GM23248 (cell line): ENCODE results near the gene GATAD2B. TPM values are rescaled to one million over a fixed set of nuclear protein-coding genes. Genes with fewer than 3 reads are reported as not detected.

ENCODE experiments used
- DNase-seq: peaks from one replicate; pipeline ENCODE4 v3.0.0-alpha.2; 2015
- H2AFZ ChIP-seq: fragments of 200-600 bp; sonication (generic); 2 replicates; pipeline ENCODE4 v1.6.1; 2016; ENCODE audit warnings: antibody characterized with exemption
- H3F3A ChIP-seq: fragments of 200-600 bp; sonication (generic); 2 replicates; pipeline ENCODE4 v1.6.1; 2016; ENCODE audit warnings: mild to moderate bottlenecking, antibody characterized with exemption, mixed run types; ENCODE audit not compliant: insufficient read depth
- H3K27ac ChIP-seq: fragments of 200-600 bp; sonication (generic); 2 replicates; pipeline ENCODE4 v1.5.1; 2016; ENCODE audit warnings: mild to moderate bottlenecking
- H3K27me3 ChIP-seq: fragments of 200-600 bp; sonication (generic); replicated peaks from 2 replicates; pipeline ENCODE4 v1.6.1; 2016; ENCODE audit warnings: mild to moderate bottlenecking; ENCODE audit not compliant: insufficient read depth
- H3K36me3 ChIP-seq: fragments of 200-600 bp; sonication (generic); 2 replicates; pipeline ENCODE4 v1.6.1; 2016; ENCODE audit warnings: low read depth, mild to moderate bottlenecking
- H3K4me1 ChIP-seq: fragments of 200-600 bp; sonication (generic); 2 replicates; pipeline ENCODE4 v1.6.1; 2016; ENCODE audit warnings: mild to moderate bottlenecking; ENCODE audit not compliant: insufficient read depth
- H3K4me2 ChIP-seq: fragments of 200-600 bp; sonication (generic); one replicate; pipeline ENCODE4 v1.6.1; 2016; ENCODE audit warnings: mild to moderate bottlenecking; ENCODE audit not compliant: unreplicated experiment
- H3K4me3 ChIP-seq: fragments of 200-600 bp; sonication (generic); 2 replicates; pipeline ENCODE4 v1.5.1; 2016; ENCODE audit warnings: mild to moderate bottlenecking
- H3K79me2 ChIP-seq: fragments of 200-600 bp; sonication (generic); 2 replicates; pipeline ENCODE4 v1.6.1; 2016; ENCODE audit warnings: mild to moderate bottlenecking; ENCODE audit not compliant: insufficient read depth
- H3K9ac ChIP-seq: fragments of 200-600 bp; sonication (generic); 2 replicates; pipeline ENCODE4 v1.6.1; 2016; ENCODE audit warnings: mild to moderate bottlenecking
- H3K9me2 ChIP-seq: fragments of 200-600 bp; sonication (generic); 2 replicates; pipeline ENCODE4 v1.6.1; 2016; ENCODE audit warnings: mixed run types, mild to moderate bottlenecking, moderate library complexity; ENCODE audit not compliant: insufficient read depth
- H3K9me3 ChIP-seq: fragments of 200-600 bp; sonication (generic); one replicate; pipeline ENCODE4 v1.6.1; 2017; ENCODE audit warnings: low read depth
- H4K20me1 ChIP-seq: fragments of 200-600 bp; sonication (generic); 2 replicates; pipeline ENCODE4 v1.6.0; 2016; ENCODE audit not compliant: insufficient read depth
- EZH2 ChIP-seq: fragments of 200-600 bp; sonication (generic); IDR thresholded peaks from 2 replicates; pipeline ENCODE4 v1.6.1; 2018; ENCODE audit warnings: antibody characterized with exemption, mild to moderate bottlenecking; ENCODE audit not compliant: insufficient read depth, poor library complexity, severe bottlenecking
- EZH2phosphoT487 ChIP-seq: fragments of 200-600 bp; sonication (generic); IDR thresholded peaks from 2 replicates; pipeline ENCODE4 v1.6.1; 2018; ENCODE audit warnings: antibody characterized with exemption, moderate library complexity, mild to moderate bottlenecking, low read depth; ENCODE audit not compliant: insufficient read depth
- WGBS, 2 experiments: methylation state at CpG; one replicate each; pipeline ENCODE4 v1.1.6; 2015 to 2017; ENCODE audit warnings: low lambda C conversion rate in 2 of 2, low coverage in 1 of 2; ENCODE audit errors: missing lambda C conversion rate in 2 of 2; 5-methylcytosine and 5-hydroxymethylcytosine counted together
- in situ Hi-C: fragments of 300-500 bp; cut with MboI; formaldehyde crosslinking; loops from 2 replicates; pipeline ENCODE4 v1.15.0; 2020
- polyA plus RNA-seq: library from polyadenylated mRNA; unstranded; fragments of >200 nt; fragmentation: Nextera tagmentation; extraction: Ambion mirVana; gene quantifications from 2 replicates; pipeline ENCODE4 v1.2.1, GENCODE V29; 2016
- total RNA-seq: library from RNA; depleted of rRNA; stranded (reverse); fragments of >200 nt; shearing (Covaris generic); gene quantifications from 2 replicates; pipeline ENCODE4 v1.2.3, GENCODE V29; 2014

GATAD2B gene
- total and polyA plus RNA-seq, 2 experiments from 2014 or later = 3.3 to 3.9 TPM

GRCh38 chr1:153869486-153869885 is 53.3 kb downstream of the GATAD2B start:
- TF ChIP-seq EZH2 = no peak
- TF ChIP-seq EZH2phosphoT487 = no peak
- H3K9me3 ChIP-seq = no peaks in the 10 kb centered on the region
- H3K79me2 ChIP-seq = peaks cover 99% of the 10 kb centered on the region
- H3K27me3 ChIP-seq = no peaks in the 10 kb centered on the region
- H3K9me2 ChIP-seq = no peaks in the 10 kb centered on the region
- no peak overlapping the region for H3K9ac ChIP-seq
- H3K27ac ChIP-seq = no peak overlapping the region
- in situ Hi-C loops = no loop called here
- no peaks in the 10 kb centered on the region for H3K36me3 ChIP-seq
- peaks cover 12% of the 10 kb centered on the region; the same call in 1 of the 2 replicates for H3K4me1 ChIP-seq
- no peak for DNase-seq
- H3K4me3 ChIP-seq = no peak overlapping the region
- H3F3A ChIP-seq = peaks cover 10% of the 10 kb centered on the region; the same call in 1 of the 2 replicates
- no peak overlapping the region for H2AFZ ChIP-seq
- H4K20me1 ChIP-seq = no peaks in the 10 kb centered on the region; the same call in 1 of the 2 replicates
- WGBS, 2 experiments = 93 to 97% methylated on average over 3 of the region's 3 CpGs
- H3K4me2 ChIP-seq = no peak overlapping the region

- H3K9me2 ChIP-seq = no peaks in the 10 kb centered on the region
- H3K4me3 ChIP-seq = no peak overlapping the region
- H3K4me1 ChIP-seq = peaks cover 12% of the 10 kb centered on the region; the same call in 1 of the 2 replicates
- H2AFZ ChIP-seq = no peak overlapping the region
- H3K27me3 ChIP-seq = no peaks in the 10 kb centered on the region
- H3K36me3 ChIP-seq = no peaks in the 10 kb centered on the region
- peaks cover 98% of the 10 kb centered on the region for H3K79me2 ChIP-seq
- no peak overlapping the region for H3K9ac ChIP-seq
- peak overlapping the region; percentile 36 for H3K4me2 ChIP-seq
- in situ Hi-C loops = no loop called here
- TF ChIP-seq EZH2phosphoT487 (no peak), EZH2 (no peak)
- WGBS, 2 experiments = 33 to 34% methylated on average over 6 of the region's 6 CpGs
- peak; percentile 74 for DNase-seq
- no peaks in the 10 kb centered on the region for H3K9me3 ChIP-seq
- H3K27ac ChIP-seq = no peak overlapping the region
- peaks cover 10% of the 10 kb centered on the region; the same call in 1 of the 2 replicates for H3F3A ChIP-seq
- H4K20me1 ChIP-seq = peaks cover 5% of the 10 kb centered on the region; the same call in 1 of the 2 replicates
Measured at GRCh38 chr1:153866045-153866850, 56.5 kb downstream of the GATAD2B start.

GRCh38 chr1:153860285-153860684 is 62.5 kb downstream of the GATAD2B start:
- H2AFZ ChIP-seq = no peak overlapping the region
- no peak overlapping the region for H3K9ac ChIP-seq
- no peak overlapping the region for H3K27ac ChIP-seq
- H3K4me1 ChIP-seq = no peaks in the 10 kb centered on the region
- no peaks in the 10 kb centered on the region for H3K9me3 ChIP-seq
- H3K27me3 ChIP-seq = no peaks in the 10 kb centered on the region
- H3K79me2 ChIP-seq = peaks cover 96% of the 10 kb centered on the region
- no peak for DNase-seq
- 98 to 100% methylated on average over 3 of the region's 3 CpGs for WGBS, 2 experiments
- no peaks in the 10 kb centered on the region for H3K9me2 ChIP-seq
- H3K36me3 ChIP-seq = no peaks in the 10 kb centered on the region
- no peaks in the 10 kb centered on the region for H3F3A ChIP-seq
- H3K4me3 ChIP-seq = no peak overlapping the region
- peaks cover 10% of the 10 kb centered on the region; the same call in 1 of the 2 replicates for H4K20me1 ChIP-seq
- TF ChIP-seq EZH2 = no peak
- no peak for TF ChIP-seq EZH2phosphoT487
- in situ Hi-C loops = no loop called here
- H3K4me2 ChIP-seq = no peak overlapping the region

GRCh38 chr1:153857505-153857904 is 65.3 kb downstream of the GATAD2B start:
- H2AFZ ChIP-seq = no peak overlapping the region
- no peaks in the 10 kb centered on the region for H3K4me1 ChIP-seq
- H3K9ac ChIP-seq = no peak overlapping the region
- H4K20me1 ChIP-seq = 0 out of 2 replicates have a peak, but pooled peaks cover 5% of the 10 kb centered on the region
- H3K36me3 ChIP-seq = no peaks in the 10 kb centered on the region
- H3K4me2 ChIP-seq = no peak overlapping the region
- H3K9me2 ChIP-seq = no peaks in the 10 kb centered on the region
- H3K9me3 ChIP-seq = no peaks in the 10 kb centered on the region
- H3K27me3 ChIP-seq = no peaks in the 10 kb centered on the region
- 96 to 98% methylated on average over 2 of the region's 2 CpGs for WGBS, 2 experiments
- peaks cover 96% of the 10 kb centered on the region for H3K79me2 ChIP-seq
- no peak overlapping the region for H3K27ac ChIP-seq
- in situ Hi-C loops = no loop called here
- DNase-seq = no peak
- TF ChIP-seq EZH2 = no peak
- TF ChIP-seq EZH2phosphoT487 = no peak
- no peaks in the 10 kb centered on the region for H3F3A ChIP-seq
- H3K4me3 ChIP-seq = no peak overlapping the region
